Measurements from ENCODE around the gene MYO1A. TPM values are rescaled to one million over a fixed set of nuclear protein-coding genes. Genes with fewer than 3 reads are reported as not detected.
A peak's percentile ranks its signal among the peaks of the same experiment; 100 is the strongest.

Gene MYO1A
- under 0.01 TPM in 1 of 2 replicates, not detected in the other for total RNA-seq (2012; rRNA removed)

- Histone ChIP-seq H3K9me3 (replicated peaks; ENCODE audit: low read length) (no peaks in the 10 kb centered on the region), H3K4me2 (ENCODE audit: low read length) (no peak within 1 kb of the TSS), H3K4me3 (ENCODE audit: low read length) (no peak within 1 kb of the TSS), H3K27me3 (ENCODE audit: control insufficient read depth, insufficient read depth, low read length) (peaks cover 28% of the 10 kb centered on the region), H3K9ac (ENCODE audit: low read depth, low read length) (no peak within 1 kb of the TSS), H3K36me3 (ENCODE audit: insufficient read depth, low read length) (no peaks in the 10 kb centered on the region), H3K4me1 (ENCODE audit: control insufficient read depth, insufficient read depth, low read length) (no peaks in the 10 kb centered on the region)
Measured at GRCh38 chr12:57049890-57050289, at the start of gene MYO1A. Gene MYO1A, minus strand, starts transcription at chr12:57050129. Its CDS starts 1,806 bp downstream, at chr12:57048323.

GRCh38 chr12:57099047-57099714 lies 49.3 kb upstream of the MYO1A start:
- Histone ChIP-seq H3K9me3 (replicated peaks; ENCODE audit: low read length) (no peaks in the 10 kb centered on the region), H3K36me3 (ENCODE audit: insufficient read depth, low read length) (peaks cover 76% of the 10 kb centered on the region), H3K4me3 (ENCODE audit: low read length) (no peak overlapping the region), H3K4me2 (ENCODE audit: low read length) (no peak overlapping the region), H3K4me1 (ENCODE audit: control insufficient read depth, insufficient read depth, low read length) (peaks cover 20% of the 10 kb centered on the region), H3K9ac (ENCODE audit: low read depth, low read length) (no peak overlapping the region), H3K27me3 (ENCODE audit: control insufficient read depth, insufficient read depth, low read length) (no peaks in the 10 kb centered on the region)

GRCh38 chr12:57098546-57098945 lies 48.6 kb upstream of the MYO1A start:
- no peaks in the 10 kb centered on the region for H3K27me3 ChIP-seq (ENCODE audit: control insufficient read depth, insufficient read depth, low read length)
- H3K9me3 ChIP-seq (replicated peaks; ENCODE audit: low read length) = no peaks in the 10 kb centered on the region
- H3K4me2 ChIP-seq (ENCODE audit: low read length) = no peak overlapping the region
- no peak overlapping the region for H3K9ac ChIP-seq (ENCODE audit: low read depth, low read length)
- peaks cover 74% of the 10 kb centered on the region for H3K36me3 ChIP-seq (ENCODE audit: insufficient read depth, low read length)
- H3K4me3 ChIP-seq (ENCODE audit: low read length) = no peak overlapping the region
- peaks cover 27% of the 10 kb centered on the region for H3K4me1 ChIP-seq (ENCODE audit: control insufficient read depth, insufficient read depth, low read length)

- Histone ChIP-seq H3K27me3 (ENCODE audit: control insufficient read depth, insufficient read depth, low read length) (no peaks in the 10 kb centered on the region), H3K4me3 (ENCODE audit: low read length) (no peak overlapping the region), H3K4me1 (ENCODE audit: control insufficient read depth, insufficient read depth, low read length) (peaks cover 37% of the 10 kb centered on the region), H3K36me3 (ENCODE audit: insufficient read depth, low read length) (peaks cover 81% of the 10 kb centered on the region), H3K9me3 (replicated peaks; ENCODE audit: low read length) (no peaks in the 10 kb centered on the region), H3K9ac (ENCODE audit: low read depth, low read length) (no peak overlapping the region), H3K4me2 (ENCODE audit: low read length) (no peak overlapping the region)
Measured at GRCh38 chr12:57097554-57097835, 47.6 kb upstream of the MYO1A start.

- no peaks in the 10 kb centered on the region for H3K9me3 ChIP-seq (replicated peaks; ENCODE audit: low read length)
- H3K4me3 ChIP-seq (ENCODE audit: low read length) = no peak overlapping the region
- H3K4me2 ChIP-seq (ENCODE audit: low read length) = no peak overlapping the region
- H3K27me3 ChIP-seq (ENCODE audit: control insufficient read depth, insufficient read depth, low read length) = no peaks in the 10 kb centered on the region
- peaks cover 43% of the 10 kb centered on the region for H3K4me1 ChIP-seq (ENCODE audit: control insufficient read depth, insufficient read depth, low read length)
- peaks cover 81% of the 10 kb centered on the region for H3K36me3 ChIP-seq (ENCODE audit: insufficient read depth, low read length)
- no peak overlapping the region for H3K9ac ChIP-seq (ENCODE audit: low read depth, low read length)
Measured at GRCh38 chr12:57096748-57097553, 47.0 kb upstream of the MYO1A start.

GRCh38 chr12:57096099-57096572 lies 46.2 kb upstream of the MYO1A start:
- Histone ChIP-seq H3K36me3 (ENCODE audit: insufficient read depth, low read length) (peaks cover 87% of the 10 kb centered on the region), H3K4me2 (ENCODE audit: low read length) (no peak overlapping the region), H3K9me3 (replicated peaks; ENCODE audit: low read length) (no peaks in the 10 kb centered on the region), H3K27me3 (ENCODE audit: control insufficient read depth, insufficient read depth, low read length) (no peaks in the 10 kb centered on the region), H3K9ac (ENCODE audit: low read depth, low read length) (no peak overlapping the region), H3K4me1 (ENCODE audit: control insufficient read depth, insufficient read depth, low read length) (peaks cover 51% of the 10 kb centered on the region), H3K4me3 (ENCODE audit: low read length) (no peak overlapping the region)

GRCh38 chr12:57095440-57095839 lies 45.5 kb upstream of the MYO1A start:
- no peaks in the 10 kb centered on the region for H3K9me3 ChIP-seq (replicated peaks; ENCODE audit: low read length)
- peaks cover 94% of the 10 kb centered on the region for H3K36me3 ChIP-seq (ENCODE audit: insufficient read depth, low read length)
- no peak overlapping the region for H3K4me2 ChIP-seq (ENCODE audit: low read length)
- H3K27me3 ChIP-seq (ENCODE audit: control insufficient read depth, insufficient read depth, low read length) = no peaks in the 10 kb centered on the region
- H3K4me1 ChIP-seq (ENCODE audit: control insufficient read depth, insufficient read depth, low read length) = peaks cover 57% of the 10 kb centered on the region
- H3K4me3 ChIP-seq (ENCODE audit: low read length) = no peak overlapping the region
- H3K9ac ChIP-seq (ENCODE audit: low read depth, low read length) = no peak overlapping the region

GRCh38 chr12:57094208-57095160 lies 44.6 kb upstream of the MYO1A start:
- Histone ChIP-seq H3K4me1 (ENCODE audit: control insufficient read depth, insufficient read depth, low read length) (peaks cover 57% of the 10 kb centered on the region), H3K36me3 (ENCODE audit: insufficient read depth, low read length) (peaks cover 89% of the 10 kb centered on the region), H3K9ac (ENCODE audit: low read depth, low read length) (peak overlapping the region; percentile 49)

GRCh38 chr12:57093415-57094207 lies 43.7 kb upstream of the MYO1A start:
- peaks cover 53% of the 10 kb centered on the region for H3K4me1 ChIP-seq (ENCODE audit: control insufficient read depth, insufficient read depth, low read length)

More at GRCh38 chr12:57094208-57095160, 44.6 kb upstream of the MYO1A start:
- Histone ChIP-seq H3K4me2 (ENCODE audit: low read length) (peak overlapping the region; percentile 67), H3K4me3 (ENCODE audit: low read length) (no peak overlapping the region), H3K9me3 (replicated peaks; ENCODE audit: low read length) (no peaks in the 10 kb centered on the region), H3K27me3 (ENCODE audit: control insufficient read depth, insufficient read depth, low read length) (no peaks in the 10 kb centered on the region)

GRCh38 chr12:57092876-57093414 lies 43.0 kb upstream of the MYO1A start:
- Histone ChIP-seq H3K4me3 (ENCODE audit: low read length) (peak overlapping the region; percentile 30), H3K36me3 (ENCODE audit: insufficient read depth, low read length) (peaks cover 74% of the 10 kb centered on the region), H3K4me1 (ENCODE audit: control insufficient read depth, insufficient read depth, low read length) (peaks cover 58% of the 10 kb centered on the region), H3K27me3 (ENCODE audit: control insufficient read depth, insufficient read depth, low read length) (no peaks in the 10 kb centered on the region), H3K9me3 (replicated peaks; ENCODE audit: low read length) (no peaks in the 10 kb centered on the region), H3K4me2 (ENCODE audit: low read length) (peak overlapping the region; percentile 100), H3K9ac (ENCODE audit: low read depth, low read length) (peak overlapping the region; percentile 44)

More at GRCh38 chr12:57093415-57094207, 43.7 kb upstream of the MYO1A start:
- Histone ChIP-seq H3K4me3 (ENCODE audit: low read length) (peak overlapping the region; percentile 30), H3K9ac (ENCODE audit: low read depth, low read length) (peak overlapping the region; percentile 34), H3K36me3 (ENCODE audit: insufficient read depth, low read length) (peaks cover 81% of the 10 kb centered on the region), H3K4me2 (ENCODE audit: low read length) (peak overlapping the region; percentile 73), H3K27me3 (ENCODE audit: control insufficient read depth, insufficient read depth, low read length) (no peaks in the 10 kb centered on the region), H3K9me3 (replicated peaks; ENCODE audit: low read length) (no peaks in the 10 kb centered on the region)

Measured in skeletal muscle satellite cell (primary cell).